ENCODE measurements around the gene INPP5E.

INPP5E gene, protein sequence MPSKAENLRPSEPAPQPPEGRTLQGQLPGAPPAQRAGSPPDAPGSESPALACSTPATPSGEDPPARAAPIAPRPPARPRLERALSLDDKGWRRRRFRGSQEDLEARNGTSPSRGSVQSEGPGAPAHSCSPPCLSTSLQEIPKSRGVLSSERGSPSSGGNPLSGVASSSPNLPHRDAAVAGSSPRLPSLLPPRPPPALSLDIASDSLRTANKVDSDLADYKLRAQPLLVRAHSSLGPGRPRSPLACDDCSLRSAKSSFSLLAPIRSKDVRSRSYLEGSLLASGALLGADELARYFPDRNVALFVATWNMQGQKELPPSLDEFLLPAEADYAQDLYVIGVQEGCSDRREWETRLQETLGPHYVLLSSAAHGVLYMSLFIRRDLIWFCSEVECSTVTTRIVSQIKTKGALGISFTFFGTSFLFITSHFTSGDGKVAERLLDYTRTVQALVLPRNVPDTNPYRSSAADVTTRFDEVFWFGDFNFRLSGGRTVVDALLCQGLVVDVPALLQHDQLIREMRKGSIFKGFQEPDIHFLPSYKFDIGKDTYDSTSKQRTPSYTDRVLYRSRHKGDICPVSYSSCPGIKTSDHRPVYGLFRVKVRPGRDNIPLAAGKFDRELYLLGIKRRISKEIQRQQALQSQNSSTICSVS

DNA sequence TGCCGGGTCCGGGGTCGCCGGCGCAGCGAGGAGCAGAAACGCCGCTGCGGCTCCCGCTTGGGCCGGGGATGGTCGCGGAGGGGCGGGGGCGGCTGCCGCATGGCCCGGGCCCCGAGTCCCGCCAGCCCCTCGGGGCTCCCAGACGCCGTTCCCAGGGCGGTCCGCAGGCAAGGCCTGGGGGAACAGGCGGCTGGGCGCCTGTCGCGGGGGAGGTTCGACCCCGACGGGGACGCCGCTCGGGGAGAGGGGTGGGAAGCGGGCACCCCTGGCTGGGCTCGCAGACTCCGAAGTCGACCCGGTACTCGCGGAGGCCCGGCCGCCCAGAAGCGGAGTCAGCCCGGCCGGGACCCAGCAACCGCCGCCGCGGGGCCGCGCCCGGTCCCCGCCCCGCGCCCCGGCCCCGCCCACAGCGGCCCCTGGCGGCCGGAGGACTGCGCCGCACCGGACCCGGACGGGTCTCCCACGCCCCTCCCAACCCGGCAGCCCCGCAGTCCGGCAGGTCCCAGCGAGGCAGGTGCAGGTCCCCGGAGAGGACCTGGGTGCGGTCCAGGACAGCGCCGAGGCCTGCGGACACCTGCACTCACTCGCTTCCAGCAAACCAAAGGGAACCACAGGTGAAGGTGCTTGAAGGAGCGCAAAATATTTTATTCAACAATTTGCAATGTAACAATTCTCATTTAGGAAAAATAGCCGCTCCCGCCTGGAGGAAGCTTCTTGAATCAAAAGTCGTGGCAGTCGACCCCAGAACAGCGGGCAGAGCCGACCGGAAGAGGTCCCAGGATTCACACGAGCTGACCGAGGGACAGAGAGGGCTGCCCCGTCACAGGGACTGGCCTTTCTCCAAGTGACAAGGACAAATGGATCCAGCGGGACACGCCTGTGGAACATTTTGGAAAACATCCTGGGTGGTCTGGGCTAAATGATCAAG lies at the start of gene INPP5E:
Gene INPP5E (minus strand): TSS at position 365 of the 928 bp plus-strand sequence. CDS start 426 bp downstream, outside the sequence.
- DNase-seq = peak; percentile 64

DNA sequence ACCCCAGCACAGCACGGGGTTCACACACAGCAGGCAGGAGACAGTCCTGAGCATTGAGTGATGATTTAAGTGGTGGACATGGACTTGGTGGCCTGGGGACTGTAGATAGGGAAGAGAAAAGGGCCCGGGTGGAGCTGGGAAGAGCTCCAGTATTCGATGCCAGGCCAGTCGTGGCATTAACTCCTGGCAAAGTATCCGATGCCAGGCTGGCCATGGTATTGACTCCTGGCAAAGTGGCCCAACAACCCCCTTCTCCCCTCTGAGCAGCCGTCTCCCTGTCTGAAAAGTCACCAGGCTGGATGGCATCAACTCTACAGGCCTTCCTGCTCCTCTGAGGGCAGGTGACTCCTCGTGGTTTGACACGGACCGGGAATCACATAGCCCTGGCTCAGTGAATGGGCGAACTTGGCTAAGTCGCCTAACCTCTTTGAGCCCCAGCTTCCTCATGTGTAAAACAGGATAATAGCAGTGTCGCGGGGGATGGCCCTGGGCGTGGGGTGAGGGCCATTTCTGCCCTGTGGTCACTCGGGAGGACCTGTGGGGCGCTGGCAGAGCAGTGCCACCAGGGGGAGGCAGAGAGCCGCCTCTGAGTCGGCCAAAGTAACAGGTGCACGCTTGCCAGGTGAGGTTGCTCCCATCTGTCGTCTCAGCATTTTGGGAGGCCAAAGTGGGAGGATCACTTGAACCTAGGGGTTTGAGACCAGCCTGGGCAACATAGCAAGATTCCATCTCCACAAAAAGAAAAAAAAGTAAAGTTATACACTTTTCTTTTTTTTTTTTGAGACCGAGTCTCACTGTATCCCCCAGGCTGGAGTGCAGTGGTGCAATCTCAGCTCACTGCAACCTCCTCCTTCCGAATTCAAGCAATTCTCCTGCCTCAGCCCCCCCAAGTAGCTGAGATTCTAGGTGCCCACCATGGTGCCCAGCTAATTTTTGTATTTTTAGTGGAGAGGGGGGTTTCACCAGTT lies 48.9 kb upstream of the INPP5E start:
- peak; percentile 31 for DNase-seq

DNA sequence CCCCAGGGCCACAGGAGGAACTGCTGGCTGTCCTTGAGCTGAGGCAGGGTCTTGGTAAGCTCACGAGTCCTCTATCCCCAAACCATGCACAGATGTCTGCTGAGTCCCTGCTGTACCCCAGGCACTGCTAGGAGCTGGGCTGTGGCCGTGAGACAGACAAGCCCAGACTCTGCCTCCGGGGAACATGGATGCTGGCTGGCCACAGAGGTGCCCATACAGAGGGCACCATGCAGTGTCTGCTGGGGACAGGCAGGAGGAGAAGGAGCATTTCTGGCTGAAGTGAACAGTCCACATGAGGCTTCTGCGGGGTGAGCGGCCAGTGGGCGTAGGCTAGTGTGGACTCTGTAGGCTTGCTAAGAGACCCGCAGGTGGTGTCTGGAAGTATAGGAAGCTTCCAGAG lies 48.0 kb upstream of the INPP5E start:
- no peak for DNase-seq

- no peak for DNase-seq
Observed at GRCh38 chr9:136486823-136487620, 47.4 kb upstream of the INPP5E start.

DNA sequence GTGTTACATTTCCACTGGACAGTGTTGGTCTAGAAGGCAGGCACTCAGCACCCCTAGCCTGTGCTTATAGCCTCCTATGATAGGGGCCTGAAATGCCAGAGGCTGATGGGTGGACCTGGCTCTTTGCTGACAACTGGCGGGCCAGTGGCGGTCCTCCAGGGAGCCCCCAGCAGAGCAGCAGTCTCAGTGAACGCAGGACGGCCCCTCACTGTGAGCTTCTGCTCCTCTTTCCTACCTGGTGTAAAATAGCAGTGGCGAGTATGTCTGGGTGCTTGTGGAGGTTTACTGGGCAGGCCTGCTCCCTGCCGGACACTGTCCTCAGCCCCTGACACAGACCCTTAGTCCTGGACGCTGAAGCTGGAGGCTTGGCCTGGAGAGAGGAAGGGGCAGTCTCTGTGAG lies 46.5 kb upstream of the INPP5E start:
- no peak for DNase-seq

DNA sequence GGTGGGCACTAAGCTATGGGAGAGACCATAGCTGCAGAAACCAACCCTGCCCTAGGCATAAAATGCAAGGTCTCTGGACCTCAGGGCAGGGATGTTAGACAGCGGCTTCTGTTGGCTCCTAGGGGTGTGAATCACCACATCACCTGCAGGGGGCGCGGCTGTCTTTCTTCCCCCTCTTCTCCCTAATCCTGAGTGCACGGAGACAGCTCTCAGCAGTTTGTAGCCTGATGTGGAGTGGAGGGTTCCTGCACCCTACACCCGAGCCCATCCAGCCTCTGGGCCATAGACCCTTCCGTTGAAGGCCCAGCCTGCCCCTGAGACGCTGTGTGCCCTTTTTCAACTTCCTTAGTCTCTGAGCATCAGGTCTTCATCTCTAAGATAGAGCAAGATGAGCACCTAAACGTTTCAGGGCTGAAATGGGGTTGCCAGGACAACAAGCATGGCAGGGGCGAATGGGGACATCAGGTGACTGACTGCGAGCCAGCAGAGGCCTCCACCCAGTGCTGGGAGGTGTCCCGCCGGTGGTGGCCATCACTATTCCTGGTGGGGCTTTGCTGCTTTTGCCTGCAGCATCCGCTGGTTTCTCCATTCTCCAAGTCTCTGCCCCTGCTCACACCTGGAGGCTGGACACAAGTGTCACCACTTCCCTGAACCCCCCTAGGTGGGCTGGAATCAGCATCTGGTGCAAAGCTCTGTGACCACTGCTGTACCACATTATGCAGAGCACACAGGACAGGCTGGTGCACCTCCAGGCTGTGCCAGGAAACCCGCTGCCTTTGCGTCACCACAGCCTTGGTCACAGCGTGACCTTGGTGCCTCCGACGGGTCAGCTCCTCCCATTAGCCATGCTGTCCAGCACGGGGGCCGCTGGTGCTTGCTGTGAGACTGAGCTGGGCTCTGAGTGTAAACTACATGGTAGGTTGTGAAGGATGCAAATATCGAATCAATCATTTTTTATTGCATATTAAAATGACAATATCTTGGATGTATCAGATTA lies 45.7 kb upstream of the INPP5E start:
- peak; percentile 55 for DNase-seq

DNA sequence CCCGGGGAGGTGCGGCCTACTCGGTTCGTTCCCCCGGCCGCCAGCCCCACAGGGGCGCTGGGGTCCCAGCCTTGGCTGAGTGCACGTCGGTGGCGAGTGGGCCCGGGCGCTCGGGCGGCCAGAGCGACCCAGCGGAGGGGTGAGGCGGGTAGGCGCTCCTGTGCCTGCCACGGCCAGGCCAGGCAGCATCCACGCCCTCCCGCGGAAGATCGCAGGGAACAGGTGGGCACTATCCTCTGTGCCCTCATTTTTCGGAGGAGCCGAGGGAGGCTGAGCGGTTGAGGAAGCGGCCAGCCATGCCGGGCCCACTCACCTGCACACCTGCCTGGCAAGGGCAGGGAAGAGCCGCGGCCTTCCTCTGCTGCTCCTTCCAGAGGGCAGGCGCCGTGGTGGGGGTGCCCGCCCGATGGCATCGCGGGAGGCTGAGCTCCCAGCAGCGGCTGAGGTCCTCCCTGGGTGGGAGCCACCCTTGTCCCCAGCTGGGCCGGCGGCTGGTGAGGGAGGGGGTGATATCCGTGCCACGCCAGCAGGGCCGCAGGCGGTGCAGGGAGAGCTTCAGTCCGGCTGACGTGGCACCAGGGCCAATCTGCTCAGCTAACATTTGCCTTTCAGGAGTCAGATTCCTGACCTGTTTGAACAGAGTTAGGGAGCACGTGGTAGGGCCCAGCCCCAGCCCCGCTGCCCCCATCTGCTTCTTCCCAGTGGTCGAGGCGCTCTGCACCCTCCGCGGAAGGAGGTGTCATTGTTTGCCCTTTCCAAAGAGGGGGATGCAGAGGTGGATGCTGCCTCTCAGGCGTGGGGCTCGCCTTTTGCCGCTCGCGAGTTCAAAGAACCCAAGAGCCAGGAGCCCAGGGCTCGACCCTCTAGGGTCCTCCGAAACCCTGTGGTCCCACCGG lies 44.8 kb upstream of the INPP5E start:
- DNase-seq = peak; percentile 26

GRCh38 chr9:136483589-136484152 lies 44.0 kb upstream of the INPP5E start:
- peak; percentile 93 for DNase-seq

- DNase-seq = peak; percentile 98
Observed at GRCh38 chr9:136482793-136483588, 43.3 kb upstream of the INPP5E start, which contains the start of gene SEC16A. TSS of gene SEC16A (minus strand) at chr9:136483040. CDS start at chr9:136477615, 5,425 bp downstream.

GRCh38 chr9:136482046-136482792 lies 42.6 kb upstream of the INPP5E start:
- DNase-seq = no peak

DNA sequence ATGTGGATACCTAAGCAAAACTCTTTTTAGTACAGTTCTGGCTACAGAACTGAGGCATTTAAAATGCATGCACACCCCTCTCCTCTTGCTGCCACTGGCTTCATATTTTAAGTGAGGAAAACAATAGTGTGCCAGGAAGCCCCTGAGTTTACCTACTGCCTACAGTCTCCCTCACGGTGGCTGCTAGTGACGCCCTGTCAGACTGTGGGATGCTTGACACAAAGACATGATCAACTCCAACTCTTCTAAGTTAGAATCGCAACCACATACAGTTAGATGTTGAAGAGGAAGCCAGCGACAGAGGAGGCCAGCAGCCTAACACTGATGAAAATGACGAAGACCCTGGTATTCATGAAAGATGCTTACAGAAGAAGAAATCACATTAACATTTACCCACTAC lies 41.9 kb upstream of the INPP5E start:
- no peak for DNase-seq

GRCh38 chr9:136476369-136477150 lies 36.9 kb upstream of the INPP5E start:
- no peak for DNase-seq

- no peak for DNase-seq
Observed at GRCh38 chr9:136474974-136475865, 35.6 kb upstream of the INPP5E start.

GRCh38 chr9:136474021-136474640 lies 34.5 kb upstream of the INPP5E start:
- DNase-seq = no peak

Measured in COR-L47 (cell line).